ENCODE measurements around the gene RNF26.

GRCh38 chr11:119357074-119357473 lies 22.7 kb downstream of the RNF26 start:
- TF ChIP-seq CTCF (IDR thresholded peaks at IDR 0.05) (no peak), POLR2A (IDR thresholded peaks at IDR 0.05) (no peak)

All from lower leg skin (tissue), 3 donors.